GM21381 (cell line): Measurements from ENCODE around the gene ERGIC1.
A peak's percentile ranks its signal among the peaks of the same experiment; 100 is the strongest.
"Not testable (repeated sequence)": the region's sequence is repeated elsewhere in the genome, so short reads cannot be mapped to it uniquely, and the experiment has no call there.

Experiments
- ATAC-seq: cut with Tn5 transposase; IDR thresholded peaks from one replicate; pipeline ENCODE4 v1.9.1; 2021; ENCODE audit warnings: mild to moderate bottlenecking, moderate library complexity; ENCODE audit not compliant: unreplicated experiment

Gene ERGIC1

GRCh38 chr5:172877466-172878260 is 43.6 kb downstream of the ERGIC1 start:
- ATAC-seq = no peak

GRCh38 chr5:172878585-172878932 is 44.5 kb downstream of the ERGIC1 start:
- no peak for ATAC-seq

GRCh38 chr5:172878933-172879752 is 45.1 kb downstream of the ERGIC1 start:
- ATAC-seq = no peak

GRCh38 chr5:172881691-172882370 is 47.8 kb downstream of the ERGIC1 start:
- peak; percentile 77 for ATAC-seq

- ATAC-seq = no peak
Observed at GRCh38 chr5:172883066-172883465, 49.0 kb downstream of the ERGIC1 start.

- no peak for ATAC-seq
Observed at GRCh38 chr5:172885597-172886340, 51.7 kb downstream of the ERGIC1 start.

- no peak for ATAC-seq
Observed at GRCh38 chr5:172886476-172886875, 52.4 kb downstream of the ERGIC1 start.

- ATAC-seq = no peak
Observed at GRCh38 chr5:172886974-172887501, 53.0 kb downstream of the ERGIC1 start.

- ATAC-seq = no peak
Observed at GRCh38 chr5:172887692-172888091, 53.6 kb downstream of the ERGIC1 start.

- ATAC-seq = no peak
Observed at GRCh38 chr5:172890659-172891058, 56.6 kb downstream of the ERGIC1 start.

- no peak for ATAC-seq
Observed at GRCh38 chr5:172891716-172892421, 57.8 kb downstream of the ERGIC1 start.

- ATAC-seq = no peak
Observed at GRCh38 chr5:172892713-172893112, 58.7 kb downstream of the ERGIC1 start.

GRCh38 chr5:172894767-172895388 is 60.8 kb downstream of the ERGIC1 start:
- ATAC-seq = no peak

- no peak for ATAC-seq
Observed at GRCh38 chr5:172895549-172895948, 61.5 kb downstream of the ERGIC1 start.

GRCh38 chr5:172896465-172896864 is 62.4 kb downstream of the ERGIC1 start:
- ATAC-seq = no peak

GRCh38 chr5:172897067-172897466 is 63.0 kb downstream of the ERGIC1 start:
- not testable (repeated sequence) for ATAC-seq

- ATAC-seq = no peak
Observed at GRCh38 chr5:172897481-172898217, 63.6 kb downstream of the ERGIC1 start.

- ATAC-seq = no peak
Observed at GRCh38 chr5:172898218-172898842, 64.3 kb downstream of the ERGIC1 start.
